HEK293 (cell line): ENCODE measurements around the gene CX3CL1.
A peak's percentile ranks its signal among the peaks of the same experiment; 100 is the strongest.

ENCODE experiments used
- CTCF ChIA-PET: fragments of 350-600 bp; formaldehyde crosslinking; extraction: SDS; loops from one replicate; lab custom pipeline; 2021; ENCODE audit warnings: antibody characterized with exemption; lab: Yijun Ruan, JAX
- POLR2A ChIA-PET: fragments of 300-600 bp; formaldehyde crosslinking; extraction: SDS; loops from one replicate; lab custom pipeline; 2020; ENCODE audit warnings: antibody characterized with exemption, inconsistent platforms; lab: Yijun Ruan, JAX
- H3K27ac ChIP-seq: fragments of 200-500 bp; sonication (Bioruptor generic); 2 replicates; pipeline ENCODE4 v1.5.1; 2014; ENCODE audit warnings: low read depth, low read length, control low read depth, inconsistent platforms; ENCODE audit errors: extremely low read depth
- H3K36me3 ChIP-seq, 2 experiments: fragments of 200-500 bp in 1 of 2; sonication (Bioruptor generic) in 1 of 2; 1 replicate in 1 of 2; 2 replicates in 1 of 2; pipeline ENCODE4 v1.5.1; 2014 to 2017; ENCODE audit warnings: inconsistent platforms in 2 of 2, low read length in 2 of 2; ENCODE audit not compliant: control insufficient read depth in 2 of 2, insufficient read depth in 1 of 2
- H3K4me1 ChIP-seq: fragments of 200-500 bp; sonication (Bioruptor generic); 2 replicates; pipeline ENCODE4 v1.5.1; 2014; ENCODE audit warnings: mild to moderate bottlenecking, low read length, inconsistent platforms; ENCODE audit not compliant: control insufficient read depth, insufficient read depth
- H3K4me3 ChIP-seq: 2 replicates; pipeline ENCODE4 v1.5.1; 2011; ENCODE audit warnings: low read depth, mild to moderate bottlenecking, control low read depth, low read length, moderate library complexity
- H3K9me3 ChIP-seq: fragments of 200-500 bp; sonication (Bioruptor generic); 2 replicates; pipeline ENCODE4 v1.5.1; 2014; ENCODE audit warnings: low read depth, low read length, inconsistent platforms; ENCODE audit not compliant: control insufficient read depth, insufficient read depth
- BCL11A ChIP-seq: fragments of 450-650 bp; formaldehyde crosslinking; IDR thresholded peaks from 2 replicates; pipeline ENCODE4 v1.5.1; 2016; ENCODE audit warnings: low read depth, missing biosample characterization, missing genetic modification characterization
- EGR2 ChIP-seq: fragments of 450-650 bp; formaldehyde crosslinking; IDR thresholded peaks from 2 replicates; pipeline ENCODE4 v1.5.1; 2016; ENCODE audit warnings: low read depth, missing biosample characterization, missing genetic modification characterization
- FEZF1 ChIP-seq: fragments of 450-650 bp; formaldehyde crosslinking; IDR thresholded peaks from 2 replicates; pipeline ENCODE4 v1.5.1; 2016; ENCODE audit warnings: missing biosample characterization, missing genetic modification characterization
- HOXA7 ChIP-seq: sonication (generic); formaldehyde crosslinking; IDR thresholded peaks from 2 replicates; pipeline ENCODE4 v1.8.1; 2022; ENCODE audit warnings: missing genetic modification reagents, borderline replicate concordance
- KLF1 ChIP-seq: fragments of 450-650 bp; formaldehyde crosslinking; IDR thresholded peaks from 2 replicates; pipeline ENCODE4 v1.5.1; 2016; ENCODE audit warnings: missing biosample characterization, missing genetic modification characterization
- SCRT1 ChIP-seq: fragments of 450-650 bp; formaldehyde crosslinking; IDR thresholded peaks from 2 replicates; pipeline ENCODE4 v1.5.1; 2016; ENCODE audit warnings: missing biosample characterization, missing genetic modification characterization, borderline replicate concordance
- SP7 ChIP-seq: fragments of 450-650 bp; formaldehyde crosslinking; IDR thresholded peaks from 2 replicates; pipeline ENCODE4 v1.5.1; 2016; ENCODE audit warnings: missing biosample characterization, missing genetic modification characterization
- WT1 ChIP-seq: fragments of 450-650 bp; formaldehyde crosslinking; IDR thresholded peaks from 2 replicates; pipeline ENCODE4 v1.5.1; 2016; ENCODE audit warnings: missing biosample characterization, missing genetic modification characterization
- YY1 ChIP-seq: fragments of 450-650 bp; formaldehyde crosslinking; IDR thresholded peaks from 2 replicates; pipeline ENCODE4 v1.5.1; 2018; ENCODE audit warnings: missing biosample characterization, missing genetic modification characterization
- ZBTB17 ChIP-seq: fragments of 450-650 bp; formaldehyde crosslinking; IDR thresholded peaks from 2 replicates; pipeline ENCODE4 v1.5.1; 2016; ENCODE audit warnings: missing biosample characterization, missing genetic modification characterization
- ZNF335 ChIP-seq: fragments of 450-650 bp; formaldehyde crosslinking; conservative IDR thresholded peaks from 2 replicates; pipeline ENCODE4 v1.5.1; 2016; ENCODE audit warnings: missing biosample characterization, missing genetic modification characterization
- ZNF354C ChIP-seq: fragments of 450-650 bp; formaldehyde crosslinking; IDR thresholded peaks from 2 replicates; pipeline ENCODE4 v1.5.1; 2016; ENCODE audit warnings: missing biosample characterization, missing genetic modification characterization, low read depth, borderline replicate concordance
- ZNF433 ChIP-seq: fragments of 450-650 bp; formaldehyde crosslinking; IDR thresholded peaks from 2 replicates; pipeline ENCODE4 v1.5.1; 2016; ENCODE audit warnings: missing biosample characterization, missing genetic modification characterization, low read depth
- ZNF510 ChIP-seq: fragments of 450-650 bp; formaldehyde crosslinking; IDR thresholded peaks from 2 replicates; pipeline ENCODE4 v1.5.1; 2018; ENCODE audit warnings: mild to moderate bottlenecking, missing genetic modification characterization, missing biosample characterization; ENCODE audit not compliant: insufficient replicate concordance
- ZNF529 ChIP-seq: fragments of 450-650 bp; formaldehyde crosslinking; IDR thresholded peaks from 2 replicates; pipeline ENCODE4 v1.5.1; 2017; ENCODE audit warnings: missing genetic modification characterization, missing biosample characterization; ENCODE audit not compliant: insufficient replicate concordance
- ZNF530 ChIP-seq: fragments of 450-650 bp; formaldehyde crosslinking; IDR thresholded peaks from 2 replicates; pipeline ENCODE4 v1.5.1; 2016; ENCODE audit warnings: low read depth, missing biosample characterization, missing genetic modification characterization
- ZNF549 ChIP-seq: fragments of 450-650 bp; IDR thresholded peaks from 2 replicates; pipeline ENCODE4 v1.5.1; 2018; ENCODE audit warnings: missing biosample characterization, missing genetic modification characterization, mild to moderate bottlenecking, inconsistent platforms, moderate library complexity
- ZNF677 ChIP-seq: fragments of 450-650 bp; IDR thresholded peaks from 2 replicates; pipeline ENCODE4 v1.5.0; 2018; ENCODE audit warnings: missing biosample characterization, mild to moderate bottlenecking, missing genetic modification characterization, moderate library complexity
- TF ChIP-seq, protein P1 (sequence below): fragments of 450-650 bp; formaldehyde crosslinking; IDR thresholded peaks from 2 replicates; pipeline ENCODE4 v1.5.1; 2016; ENCODE audit warnings: missing biosample characterization, missing genetic modification characterization
- TF ChIP-seq, protein P2 (sequence below): fragments of 450-650 bp; formaldehyde crosslinking; IDR thresholded peaks from 2 replicates; pipeline ENCODE4 v1.5.1; 2016; ENCODE audit warnings: missing biosample characterization, missing genetic modification characterization
- TF ChIP-seq, protein P3 (sequence below): fragments of 450-650 bp; formaldehyde crosslinking; IDR thresholded peaks from 2 replicates; pipeline ENCODE4 v1.5.1; 2016; ENCODE audit warnings: missing biosample characterization, missing genetic modification characterization
- TF ChIP-seq, protein P4 (sequence below): fragments of 450-650 bp; formaldehyde crosslinking; IDR thresholded peaks from 2 replicates; pipeline ENCODE4 v1.5.1; 2016; ENCODE audit warnings: missing biosample characterization, missing genetic modification characterization
- TF ChIP-seq, protein P5 (sequence below): fragments of 450-650 bp; IDR thresholded peaks from 2 replicates; pipeline ENCODE4 v1.5.1; 2018; ENCODE audit warnings: missing biosample characterization, missing genetic modification characterization

CX3CL1 gene

DNA sequence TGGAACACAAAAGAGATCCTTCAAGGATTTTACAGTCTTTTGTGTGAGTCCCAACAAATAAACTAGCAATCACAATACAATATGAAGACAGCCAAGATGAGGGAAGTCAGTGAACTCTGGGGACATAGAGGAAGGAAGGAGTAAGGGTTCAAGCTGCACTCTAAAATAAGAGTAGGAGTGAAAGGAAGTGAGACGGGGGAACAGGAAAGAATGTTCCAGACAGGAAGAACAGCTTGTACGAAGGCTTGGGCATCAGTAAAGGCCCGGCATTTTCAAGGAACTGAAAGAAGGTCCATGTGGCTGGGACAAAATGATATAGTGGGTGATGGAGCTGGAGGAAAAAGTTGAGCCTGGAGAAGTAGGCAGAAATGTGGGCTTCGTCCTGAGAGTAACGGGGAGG, 36.8 kb downstream of the CX3CL1 start:
- ChIA-PET CTCF (interaction anchor here (2.4 kb wide), 1 partner anchor 109 kb away, joined by 8 read pairs; no protein-coding TSS in a partner anchor), POLR2A (interaction anchor here (1.1 kb wide), 1 partner anchor 38 kb away, joined by 4 read pairs; the partner anchor contains the start of genes CIAPIN1 and COQ9)
- H3K36me3 ChIP-seq: no peaks in the 10 kb centered on the region
- TF ChIP-seq ZNF510 (no peak), SCRT1 (tag by site-specific recombination) (no peak), ZNF529 (tag by site-specific recombination) (no peak), ZNF354C (tag by site-specific recombination) (no peak), ZNF433 (tag by site-specific recombination) (no peak), FEZF1 (tag by site-specific recombination) (no peak), BCL11A (tag by site-specific recombination) (no peak)
- TF ChIP-seq, protein P1, sequence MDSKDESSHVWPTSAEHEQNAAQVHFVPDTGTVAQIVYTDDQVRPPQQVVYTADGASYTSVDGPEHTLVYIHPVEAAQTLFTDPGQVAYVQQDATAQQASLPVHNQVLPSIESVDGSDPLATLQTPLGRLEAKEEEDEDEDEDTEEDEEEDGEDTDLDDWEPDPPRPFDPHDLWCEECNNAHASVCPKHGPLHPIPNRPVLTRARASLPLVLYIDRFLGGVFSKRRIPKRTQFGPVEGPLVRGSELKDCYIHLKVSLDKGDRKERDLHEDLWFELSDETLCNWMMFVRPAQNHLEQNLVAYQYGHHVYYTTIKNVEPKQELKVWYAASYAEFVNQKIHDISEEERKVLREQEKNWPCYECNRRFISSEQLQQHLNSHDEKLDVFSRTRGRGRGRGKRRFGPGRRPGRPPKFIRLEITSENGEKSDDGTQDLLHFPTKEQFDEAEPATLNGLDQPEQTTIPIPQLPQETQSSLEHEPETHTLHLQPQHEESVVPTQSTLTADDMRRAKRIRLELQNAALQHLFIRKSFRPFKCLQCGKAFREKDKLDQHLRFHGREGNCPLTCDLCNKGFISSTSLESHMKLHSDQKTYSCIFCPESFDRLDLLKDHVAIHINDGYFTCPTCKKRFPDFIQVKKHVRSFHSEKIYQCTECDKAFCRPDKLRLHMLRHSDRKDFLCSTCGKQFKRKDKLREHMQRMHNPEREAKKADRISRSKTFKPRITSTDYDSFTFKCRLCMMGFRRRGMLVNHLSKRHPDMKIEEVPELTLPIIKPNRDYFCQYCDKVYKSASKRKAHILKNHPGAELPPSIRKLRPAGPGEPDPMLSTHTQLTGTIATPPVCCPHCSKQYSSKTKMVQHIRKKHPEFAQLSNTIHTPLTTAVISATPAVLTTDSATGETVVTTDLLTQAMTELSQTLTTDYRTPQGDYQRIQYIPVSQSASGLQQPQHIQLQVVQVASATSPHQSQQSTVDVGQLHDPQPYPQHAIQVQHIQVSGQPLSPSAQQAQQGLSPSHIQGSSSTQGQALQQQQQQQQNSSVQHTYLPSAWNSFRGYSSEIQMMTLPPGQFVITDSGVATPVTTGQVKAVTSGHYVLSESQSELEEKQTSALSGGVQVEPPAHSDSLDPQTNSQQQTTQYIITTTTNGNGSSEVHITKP (tag by site-specific recombination): no peak
- TF ChIP-seq, protein P2, sequence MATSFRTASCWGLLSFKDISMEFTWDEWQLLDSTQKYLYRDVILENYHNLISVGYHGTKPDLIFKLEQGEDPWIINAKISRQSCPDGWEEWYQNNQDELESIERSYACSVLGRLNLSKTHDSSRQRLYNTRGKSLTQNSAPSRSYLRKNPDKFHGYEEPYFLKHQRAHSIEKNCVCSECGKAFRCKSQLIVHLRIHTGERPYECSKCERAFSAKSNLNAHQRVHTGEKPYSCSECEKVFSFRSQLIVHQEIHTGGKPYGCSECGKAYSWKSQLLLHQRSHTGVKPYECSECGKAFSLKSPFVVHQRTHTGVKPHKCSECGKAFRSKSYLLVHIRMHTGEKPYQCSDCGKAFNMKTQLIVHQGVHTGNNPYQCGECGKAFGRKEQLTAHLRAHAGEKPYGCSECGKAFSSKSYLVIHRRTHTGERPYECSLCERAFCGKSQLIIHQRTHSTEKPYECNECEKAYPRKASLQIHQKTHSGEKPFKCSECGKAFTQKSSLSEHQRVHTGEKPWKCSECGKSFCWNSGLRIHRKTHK: no peak
- TF ChIP-seq, protein P3, sequence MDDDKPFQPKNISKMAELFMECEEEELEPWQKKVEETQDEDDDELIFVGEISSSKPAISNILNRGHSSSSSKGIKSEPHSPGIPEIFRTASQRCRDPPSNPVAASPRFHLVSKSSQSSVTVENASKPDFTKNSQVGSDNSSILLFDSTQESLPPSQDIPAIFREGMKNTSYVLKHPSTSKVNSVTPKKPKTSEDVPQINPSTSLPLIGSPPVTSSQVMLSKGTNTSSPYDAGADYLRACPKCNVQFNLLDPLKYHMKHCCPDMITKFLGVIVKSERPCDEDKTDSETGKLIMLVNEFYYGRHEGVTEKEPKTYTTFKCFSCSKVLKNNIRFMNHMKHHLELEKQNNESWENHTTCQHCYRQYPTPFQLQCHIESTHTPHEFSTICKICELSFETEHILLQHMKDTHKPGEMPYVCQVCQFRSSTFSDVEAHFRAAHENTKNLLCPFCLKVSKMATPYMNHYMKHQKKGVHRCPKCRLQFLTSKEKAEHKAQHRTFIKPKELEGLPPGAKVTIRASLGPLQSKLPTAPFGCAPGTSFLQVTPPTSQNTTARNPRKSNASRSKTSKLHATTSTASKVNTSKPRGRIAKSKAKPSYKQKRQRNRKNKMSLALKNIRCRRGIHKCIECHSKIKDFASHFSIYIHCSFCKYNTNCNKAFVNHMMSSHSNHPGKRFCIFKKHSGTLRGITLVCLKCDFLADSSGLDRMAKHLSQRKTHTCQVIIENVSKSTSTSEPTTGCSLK (tag by site-specific recombination): no peak
- TF ChIP-seq, protein P4, sequence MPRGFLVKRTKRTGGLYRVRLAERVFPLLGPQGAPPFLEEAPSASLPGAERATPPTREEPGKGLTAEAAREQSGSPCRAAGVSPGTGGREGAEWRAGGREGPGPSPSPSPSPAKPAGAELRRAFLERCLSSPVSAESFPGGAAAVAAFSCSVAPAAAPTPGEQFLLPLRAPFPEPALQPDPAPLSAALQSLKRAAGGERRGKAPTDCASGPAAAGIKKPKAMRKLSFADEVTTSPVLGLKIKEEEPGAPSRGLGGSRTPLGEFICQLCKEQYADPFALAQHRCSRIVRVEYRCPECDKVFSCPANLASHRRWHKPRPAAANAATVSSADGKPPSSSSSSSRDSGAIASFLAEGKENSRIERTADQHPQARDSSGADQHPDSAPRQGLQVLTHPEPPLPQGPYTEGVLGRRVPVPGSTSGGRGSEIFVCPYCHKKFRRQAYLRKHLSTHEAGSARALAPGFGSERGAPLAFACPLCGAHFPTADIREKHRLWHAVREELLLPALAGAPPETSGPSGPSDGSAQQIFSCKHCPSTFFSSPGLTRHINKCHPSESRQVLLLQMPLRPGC: no peak
- H3K4me3 ChIP-seq: no peak overlapping the region
- H3K27ac ChIP-seq: no peak overlapping the region
- no peaks in the 10 kb centered on the region for H3K9me3 ChIP-seq
- no peaks in the 10 kb centered on the region for H3K4me1 ChIP-seq

DNA sequence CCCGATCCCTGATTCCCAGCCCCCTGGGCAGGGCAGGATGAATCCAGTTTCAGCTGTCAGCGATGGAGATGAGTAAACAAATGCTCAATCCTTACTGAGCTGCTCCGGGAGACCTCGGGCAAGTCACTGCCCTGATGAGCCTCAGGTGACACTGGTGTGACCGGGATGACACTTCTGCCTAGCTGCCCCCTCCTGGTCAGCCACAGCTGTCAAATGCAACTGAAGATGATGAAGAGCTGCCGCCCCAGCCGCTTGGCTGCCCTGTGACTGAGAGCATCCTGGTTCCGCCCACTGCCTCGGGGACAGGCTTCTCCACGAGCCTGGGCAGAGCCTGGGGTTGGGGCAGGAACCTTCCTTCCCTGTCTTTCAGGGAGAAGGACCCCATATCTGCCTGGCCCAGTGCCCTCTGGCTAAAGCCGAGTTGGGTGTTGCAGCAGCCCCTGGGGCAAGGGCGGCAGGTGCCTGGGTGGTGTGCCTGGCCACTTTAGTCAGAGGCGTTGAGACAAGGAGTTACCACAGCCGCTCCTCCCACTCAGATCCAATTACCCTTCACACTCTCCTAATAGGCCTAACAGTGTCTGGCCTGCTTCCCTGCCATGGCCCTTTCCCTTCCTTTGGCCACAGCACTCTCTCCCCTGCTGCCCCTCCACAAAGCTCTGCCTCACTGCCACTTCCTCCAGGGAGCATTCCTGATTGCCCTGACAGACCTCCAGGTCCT, 37.7 kb downstream of the CX3CL1 start:
- POLR2A ChIA-PET: interaction anchor here (0.7 to 1.1 kb wide), 2 partner anchors 18 to 37 kb away, joined by 3 to 4 read pairs; partner anchors contain the start of genes CIAPIN1 and COQ9
- no peaks in the 10 kb centered on the region for H3K9me3 ChIP-seq
- no peak for TF ChIP-seq ZNF677 (tag by site-specific recombination)
- TF ChIP-seq WT1 (tag by site-specific recombination): peak; percentile 83
- TF ChIP-seq, protein P5, sequence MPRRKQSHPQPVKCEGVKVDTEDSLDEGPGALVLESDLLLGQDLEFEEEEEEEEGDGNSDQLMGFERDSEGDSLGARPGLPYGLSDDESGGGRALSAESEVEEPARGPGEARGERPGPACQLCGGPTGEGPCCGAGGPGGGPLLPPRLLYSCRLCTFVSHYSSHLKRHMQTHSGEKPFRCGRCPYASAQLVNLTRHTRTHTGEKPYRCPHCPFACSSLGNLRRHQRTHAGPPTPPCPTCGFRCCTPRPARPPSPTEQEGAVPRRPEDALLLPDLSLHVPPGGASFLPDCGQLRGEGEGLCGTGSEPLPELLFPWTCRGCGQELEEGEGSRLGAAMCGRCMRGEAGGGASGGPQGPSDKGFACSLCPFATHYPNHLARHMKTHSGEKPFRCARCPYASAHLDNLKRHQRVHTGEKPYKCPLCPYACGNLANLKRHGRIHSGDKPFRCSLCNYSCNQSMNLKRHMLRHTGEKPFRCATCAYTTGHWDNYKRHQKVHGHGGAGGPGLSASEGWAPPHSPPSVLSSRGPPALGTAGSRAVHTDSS: 0 out of 2 replicates have a peak, but pooled peaks have one; percentile 20
- TF ChIP-seq ZBTB17: 0 out of 2 replicates have a peak, but pooled peaks have one; percentile 19
- peak; percentile 88; the same call in 1 of the 2 replicates for TF ChIP-seq ZNF530 (tag by site-specific recombination)
- TF ChIP-seq YY1 (tag by site-specific recombination): no peak
- TF ChIP-seq HOXA7 (CRISPR knock-in tag): no peak
- TF ChIP-seq ZNF549 (tag by site-specific recombination): peak; percentile 73
- peak; percentile 91 for TF ChIP-seq KLF1 (tag by site-specific recombination)
- TF ChIP-seq ZNF335 (tag by site-specific recombination): peak; percentile 39; the same call in 1 of the 2 replicates
- peak; percentile 85 for TF ChIP-seq EGR2 (tag by site-specific recombination)
- TF ChIP-seq SP7 (tag by site-specific recombination): peak; percentile 71

More for the DNA sequence above, 37.7 kb downstream of the CX3CL1 start:
- Histone ChIP-seq H3K27ac (no peak overlapping the region), H3K4me3 (no peak overlapping the region), H3K4me1 (no peaks in the 10 kb centered on the region), H3K36me3 (no peaks in the 10 kb centered on the region)
- CTCF ChIA-PET: interaction anchor here (0.8 to 2.4 kb wide), 2 partner anchors 110 kb away, joined by 5 to 8 read pairs; no protein-coding TSS in a partner anchor
